ENCODE data around the gene UBXN2A. TPM values are rescaled to one million over a fixed set of nuclear protein-coding genes. Genes with fewer than 3 reads are reported as not detected.

Gene UBXN2A
- total RNA-seq, 2 experiments from 2014 or later = 13.0 to 14.3 TPM

- ChIA-PET CTCF (interaction anchor here (2.6 kb wide), 1 partner anchor 10 kb away, joined by 11 read pairs; the partner anchor contains the start of gene ATAD2B), POLR2A (interaction anchor here (2.7 kb wide), 1 partner anchor 9 kb away, joined by 15 read pairs; the partner anchor contains the start of gene ATAD2B)
- no peaks in the 10 kb centered on the region for H3K9me3 Mint-ChIP-seq (ENCODE audit: insufficient read depth)
- peak; percentile 74 for ATAC-seq
- peaks cover 35% of the 10 kb centered on the region for H3K4me1 Mint-ChIP-seq (ENCODE audit: low read depth)
- H3K36me3 Mint-ChIP-seq (ENCODE audit: low read depth) = peaks cover 8% of the 10 kb centered on the region
- no peaks in the 10 kb centered on the region for H3K27me3 Mint-ChIP-seq (ENCODE audit: low read depth)
- peak; percentile 35 for DNase-seq
- peak overlapping the region; percentile 68 for H3K27ac Mint-ChIP-seq
- H3K4me3 Mint-ChIP-seq = no peak overlapping the region
Measured at GRCh38 chr2:23916727-23917405, 23.4 kb upstream of the UBXN2A start.

DNA sequence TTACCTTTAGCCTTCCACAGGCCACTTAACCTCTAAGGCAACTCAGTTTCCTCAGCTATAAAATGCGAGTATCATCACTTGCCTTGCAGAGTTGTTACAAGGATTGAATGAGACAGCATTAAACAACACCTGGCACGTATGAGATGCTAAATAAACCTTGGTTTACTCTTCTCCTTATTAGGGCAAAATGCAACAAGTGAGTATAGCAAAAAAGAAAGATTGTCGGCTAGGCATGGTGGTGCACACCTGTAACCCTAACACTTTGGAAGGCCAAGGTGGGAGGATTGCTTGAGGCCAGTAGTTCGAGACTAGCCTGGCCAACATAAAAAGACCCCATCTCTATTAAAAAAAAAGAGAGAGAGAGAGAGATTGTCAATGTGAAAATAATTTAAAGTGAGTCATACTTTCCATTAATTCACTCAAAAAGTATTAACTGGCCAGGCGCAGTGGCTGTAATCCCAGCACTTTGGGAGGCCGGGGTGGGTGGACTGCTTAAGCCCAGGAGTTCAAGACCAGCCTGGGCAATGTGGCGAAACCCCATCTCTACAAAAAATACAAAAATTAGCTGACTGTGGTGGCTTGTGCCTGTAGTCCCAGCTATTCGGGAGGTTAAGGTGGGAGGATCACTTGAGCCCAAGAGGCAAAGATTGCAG, 21.3 kb upstream of the UBXN2A start:
- CTCF ChIA-PET = interaction anchor here (2.6 kb wide), 1 partner anchor 8 kb away, joined by 11 read pairs; the partner anchor contains the start of gene ATAD2B
- no peak overlapping the region for H3K4me3 Mint-ChIP-seq

DNA sequence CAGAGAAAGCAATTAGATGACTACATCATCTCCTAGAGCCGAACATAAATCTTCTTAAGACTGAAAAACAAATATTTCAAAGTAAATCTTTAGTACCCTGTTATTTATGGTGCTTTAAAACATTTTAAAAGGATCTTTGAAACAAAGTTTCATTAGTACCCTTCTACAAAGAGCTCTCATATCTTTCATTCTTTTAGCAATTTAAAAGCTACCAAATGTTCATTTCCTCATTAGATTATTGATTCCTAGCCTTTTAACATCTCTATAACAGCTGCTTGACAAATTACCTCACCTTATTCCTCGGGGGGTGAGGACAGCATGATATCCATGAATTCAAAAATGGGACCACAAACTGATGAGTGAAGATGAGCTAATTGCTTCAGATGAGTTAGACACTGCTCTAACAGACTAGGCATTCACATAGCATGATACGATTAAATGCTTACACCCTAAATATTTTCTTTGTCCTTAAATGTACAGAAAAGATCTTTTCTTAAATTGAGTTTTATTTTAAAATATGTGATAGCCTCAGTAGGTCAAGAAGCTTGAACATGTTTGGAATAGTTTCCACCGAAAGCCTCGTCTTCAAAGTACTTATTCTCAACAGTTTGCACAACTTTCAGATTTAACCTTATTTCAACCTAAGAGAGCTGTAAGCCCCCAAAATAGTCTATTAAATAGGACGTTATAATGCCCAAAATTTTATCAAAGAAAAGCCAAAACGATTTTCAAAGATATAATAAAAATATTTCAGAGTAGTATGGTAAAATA, 15.5 kb upstream of the UBXN2A start:
- ChIA-PET CTCF (interaction anchor here (1.2 to 5.2 kb wide), 10 partner anchors 15 to 158 kb away, joined by 3 to 83 read pairs (median 11); partner anchors contain the start of genes SF3B6, TP53I3, UBXN2A and WDCP), POLR2A (interaction anchor here (3.0 to 4.3 kb wide), 6 partner anchors 7 to 159 kb away, joined by 15 to 145 read pairs (median 23); partner anchors contain the start of genes SF3B6, TP53I3, UBXN2A and WDCP)
- H3K36me3 Mint-ChIP-seq (ENCODE audit: low read depth) = peaks cover 9% of the 10 kb centered on the region
- ATAC-seq (no peak), DNase-seq (no peak)
- H3K4me3 Mint-ChIP-seq = peak overlapping the region; percentile 98
- no peaks in the 10 kb centered on the region for H3K27me3 Mint-ChIP-seq (ENCODE audit: low read depth)
- H3K27ac Mint-ChIP-seq = peak overlapping the region; percentile 99
- H3K9me3 Mint-ChIP-seq (ENCODE audit: insufficient read depth) = no peaks in the 10 kb centered on the region
- peaks cover 49% of the 10 kb centered on the region for H3K4me1 Mint-ChIP-seq (ENCODE audit: low read depth)

More for the DNA sequence above, 21.3 kb upstream of the UBXN2A start:
- Mint-ChIP-seq H3K27ac (no peak overlapping the region), H3K27me3 (ENCODE audit: low read depth) (no peaks in the 10 kb centered on the region), H3K9me3 (ENCODE audit: insufficient read depth) (no peaks in the 10 kb centered on the region), H3K36me3 (ENCODE audit: low read depth) (peaks cover 4% of the 10 kb centered on the region), H3K4me1 (ENCODE audit: low read depth) (peaks cover 47% of the 10 kb centered on the region)
- POLR2A ChIA-PET = interaction anchor here (0.6 to 2.7 kb wide), 2 partner anchors 7 to 258 kb away, joined by 3 to 15 read pairs; partner anchors contain the start of gene ATAD2B
- ATAC-seq (no peak), DNase-seq (no peak)

- peak; percentile 61 for ATAC-seq
- peaks cover 40% of the 10 kb centered on the region for H3K4me1 Mint-ChIP-seq (ENCODE audit: low read depth)
- peaks cover 12% of the 10 kb centered on the region for H3K36me3 Mint-ChIP-seq (ENCODE audit: low read depth)
- no peaks in the 10 kb centered on the region for H3K9me3 Mint-ChIP-seq (ENCODE audit: insufficient read depth)
- peak overlapping the region; percentile 98 for H3K4me3 Mint-ChIP-seq
- H3K27me3 Mint-ChIP-seq (ENCODE audit: low read depth) = no peaks in the 10 kb centered on the region
- DNase-seq = peak; percentile 81
- peak overlapping the region; percentile 99 for H3K27ac Mint-ChIP-seq
- CTCF ChIA-PET = interaction anchor here (0.8 to 5.2 kb wide), 22 partner anchors 8 to 157 kb away, joined by 3 to 83 read pairs (median 8); partner anchors contain the start of genes SF3B6, TP53I3, UBXN2A and WDCP
- POLR2A ChIA-PET = interaction anchor here (0.6 to 4.3 kb wide), 18 partner anchors 8 to 158 kb away, joined by 3 to 145 read pairs (median 7); partner anchors contain the start of genes SF3B6, TP53I3, UBXN2A and WDCP
Measured at GRCh38 chr2:23925702-23926289, 14.5 kb upstream of the UBXN2A start.

DNA sequence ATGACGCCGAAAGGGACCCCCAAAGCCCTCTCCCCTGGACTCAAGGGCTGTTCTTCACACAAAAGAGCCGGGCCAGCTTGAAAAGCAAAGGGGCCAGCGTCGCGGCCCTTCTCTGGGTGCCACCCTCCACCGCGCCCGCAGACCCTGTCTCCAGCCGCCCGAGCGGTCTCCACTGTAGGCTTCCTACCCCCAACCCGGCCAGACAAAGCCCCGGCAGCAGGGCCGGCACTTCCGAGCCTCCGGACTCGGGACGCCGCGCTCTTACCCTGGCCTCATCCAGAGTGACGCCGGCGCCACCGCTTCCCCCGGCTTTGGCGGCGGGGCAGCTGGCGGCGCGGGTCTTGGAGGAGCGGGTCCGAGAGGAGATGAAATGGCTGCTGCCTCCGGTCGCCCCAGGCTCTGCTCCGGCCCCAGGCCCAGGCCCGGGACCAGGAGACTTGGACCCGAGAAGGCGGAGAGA, 13.9 kb upstream of the UBXN2A start:
- CTCF ChIA-PET = interaction anchor here (0.8 to 5.2 kb wide), 37 partner anchors 8 to 1436 kb away, joined by 3 to 83 read pairs (median 5); partner anchors contain the start of genes FKBP1B, SF3B6, TP53I3 and UBXN2A
- DNase-seq = no peak
- no peaks in the 10 kb centered on the region for H3K27me3 Mint-ChIP-seq (ENCODE audit: low read depth)
- peak; percentile 32 for ATAC-seq
- POLR2A ChIA-PET = interaction anchor here (0.5 to 4.3 kb wide), 26 partner anchors 8 to 1387 kb away, joined by 3 to 145 read pairs (median 6); partner anchors contain the start of genes FKBP1B, SF3B6, TP53I3 and UBXN2A
- H3K4me3 Mint-ChIP-seq = peak overlapping the region; percentile 98
- H3K36me3 Mint-ChIP-seq (ENCODE audit: low read depth) = peaks cover 12% of the 10 kb centered on the region
- no peaks in the 10 kb centered on the region for H3K9me3 Mint-ChIP-seq (ENCODE audit: insufficient read depth)
- H3K27ac Mint-ChIP-seq = peak overlapping the region; percentile 99
- peaks cover 40% of the 10 kb centered on the region for H3K4me1 Mint-ChIP-seq (ENCODE audit: low read depth)

- Mint-ChIP-seq H3K36me3 (ENCODE audit: low read depth) (peaks cover 12% of the 10 kb centered on the region), H3K27ac (peak within 1 kb of the TSS; percentile 99), H3K4me3 (peak within 1 kb of the TSS; percentile 98), H3K9me3 (ENCODE audit: insufficient read depth) (no peaks in the 10 kb centered on the region), H3K27me3 (ENCODE audit: low read depth) (no peaks in the 10 kb centered on the region), H3K4me1 (ENCODE audit: low read depth) (peaks cover 39% of the 10 kb centered on the region)
- ATAC-seq (peak; percentile 89), DNase-seq (peak; percentile 94)
- CTCF ChIA-PET = interaction anchor here (0.7 to 5.2 kb wide), 41 partner anchors 9 to 1435 kb away, joined by 3 to 83 read pairs (median 5); partner anchors contain the start of genes FKBP1B, MFSD2B, SF3B6 and TP53I3
- POLR2A ChIA-PET = interaction anchor here (0.5 to 4.3 kb wide), 35 partner anchors 9 to 1386 kb away, joined by 3 to 145 read pairs (median 4); partner anchors contain the start of genes FKBP1B, ITSN2, SF3B6 and TP53I3
Measured at GRCh38 chr2:23926750-23927571, 13.3 kb upstream of the UBXN2A start, which contains the start of gene ATAD2B. ATAD2B (minus strand) TSS chr2:23927123; CDS start chr2:23926770, 353 bp downstream.

DNA sequence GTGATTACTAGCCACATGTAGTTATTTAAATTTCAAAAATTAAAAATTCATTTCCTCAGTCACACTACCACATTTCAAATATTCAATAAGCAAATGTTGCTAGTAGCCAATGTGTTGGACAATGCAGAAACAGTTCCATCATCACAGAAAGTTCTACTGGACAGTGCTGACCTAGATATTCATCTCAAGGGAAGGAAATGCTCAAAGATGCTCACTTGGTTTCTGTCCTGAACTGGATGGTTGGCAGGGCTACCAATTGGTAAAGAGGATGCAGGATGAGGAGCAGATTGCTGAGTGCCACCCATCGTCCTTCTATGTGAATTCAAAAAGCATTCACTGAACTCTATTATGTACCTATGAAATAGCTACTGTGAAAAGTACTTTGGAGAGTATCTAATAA, 6.0 kb upstream of the UBXN2A start:
- H3K27ac Mint-ChIP-seq = no peak overlapping the region
- H3K4me3 Mint-ChIP-seq = no peak overlapping the region
- no peak for DNase-seq

DNA sequence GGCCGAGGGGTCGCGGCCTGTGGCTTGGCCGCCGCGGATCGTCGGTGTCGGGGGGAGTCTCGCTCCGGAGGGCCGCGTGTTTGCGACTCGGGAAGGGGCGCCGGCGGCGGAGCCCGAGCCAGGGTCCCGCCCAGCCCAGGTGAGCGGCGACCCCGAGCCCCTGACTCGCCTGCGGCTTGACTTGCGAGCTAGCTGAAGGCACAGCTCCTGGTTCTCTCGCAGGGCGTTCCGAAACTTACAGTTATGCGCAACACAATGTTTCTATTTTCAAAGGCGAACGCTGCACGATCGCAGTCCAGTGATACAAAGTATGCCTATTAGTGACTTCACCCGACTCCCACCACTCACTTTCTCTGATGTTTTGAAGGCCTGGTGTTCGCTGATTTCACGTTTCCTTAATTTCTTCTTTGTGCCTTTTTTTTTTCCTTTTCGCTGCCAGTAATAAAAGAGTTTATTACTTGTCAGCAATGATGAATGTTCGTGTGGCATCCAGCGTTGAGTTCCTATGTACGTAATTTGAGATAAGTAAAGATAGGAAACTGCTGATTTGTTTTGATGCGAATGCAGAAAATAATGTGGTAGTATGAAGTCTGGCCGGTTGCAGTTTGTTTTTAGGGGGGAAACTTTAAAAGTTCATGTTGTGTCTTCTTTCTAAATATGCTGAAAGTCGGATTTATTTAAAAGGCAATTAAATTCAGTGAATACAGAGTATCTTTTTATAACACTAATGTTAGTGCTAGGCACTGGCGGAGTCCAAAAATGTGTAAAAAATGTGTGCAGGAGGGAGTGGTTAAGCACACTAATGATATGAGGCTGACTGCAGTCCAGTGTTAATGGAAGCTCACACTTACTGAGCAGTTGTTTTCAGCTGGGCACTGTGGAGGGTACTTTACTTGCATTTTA, 706 bp downstream of the UBXN2A start:
- H3K4me1 Mint-ChIP-seq (ENCODE audit: low read depth) = peaks cover 26% of the 10 kb centered on the region
- peaks cover 9% of the 10 kb centered on the region for H3K27me3 Mint-ChIP-seq (ENCODE audit: low read depth)
- ATAC-seq = peak; percentile 65
- H3K36me3 Mint-ChIP-seq (ENCODE audit: low read depth) = peaks cover 7% of the 10 kb centered on the region
- CTCF ChIA-PET = interaction anchor here (0.9 to 3.6 kb wide), 8 partner anchors 14 to 144 kb away, joined by 3 to 48 read pairs (median 6); partner anchors contain the start of genes ATAD2B, SF3B6 and TP53I3
- POLR2A ChIA-PET = interaction anchor here (0.6 to 5.8 kb wide), 10 partner anchors 13 to 1196 kb away, joined by 3 to 145 read pairs (median 3); partner anchors contain the start of genes ATAD2B, SF3B6 and WDCP
- peak; percentile 58 for DNase-seq
- peak overlapping the region; percentile 86 for H3K4me3 Mint-ChIP-seq
- H3K9me3 Mint-ChIP-seq (ENCODE audit: insufficient read depth) = no peaks in the 10 kb centered on the region
- H3K27ac Mint-ChIP-seq = peak overlapping the region; percentile 83

More for the DNA sequence above, 6.0 kb upstream of the UBXN2A start:
- Mint-ChIP-seq H3K9me3 (ENCODE audit: insufficient read depth) (no peaks in the 10 kb centered on the region), H3K36me3 (ENCODE audit: low read depth) (peaks cover 2% of the 10 kb centered on the region), H3K27me3 (ENCODE audit: low read depth) (peaks cover 5% of the 10 kb centered on the region), H3K4me1 (ENCODE audit: low read depth) (peaks cover 7% of the 10 kb centered on the region)
- no peak for ATAC-seq
- ChIA-PET CTCF (no interaction called here), POLR2A (interaction anchor here (0.6 kb wide), 1 partner anchor 15 kb away, joined by 4 read pairs; no protein-coding TSS in a partner anchor)

DNA sequence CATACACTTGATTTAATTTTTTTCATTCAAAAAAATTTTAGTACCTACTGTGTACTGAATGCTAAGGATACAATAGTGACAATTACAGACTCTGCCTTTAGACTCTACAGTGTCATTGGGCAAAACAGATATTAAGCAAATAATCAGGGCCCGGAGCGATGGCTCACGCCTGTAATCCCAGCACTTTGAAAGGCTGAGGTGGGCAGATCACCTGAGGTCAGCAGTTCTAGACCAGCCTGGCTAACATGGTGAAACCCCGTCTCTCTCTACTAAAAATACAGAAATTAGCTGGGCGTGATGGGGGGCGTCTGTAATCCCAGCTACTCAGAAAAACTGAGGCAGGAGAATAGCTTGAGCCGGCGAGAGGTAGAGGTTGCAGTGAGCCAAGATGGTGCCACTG, 1.4 kb downstream of the UBXN2A start:
- H3K27ac Mint-ChIP-seq = no peak overlapping the region
- CTCF ChIA-PET = interaction anchor here (1.0 to 1.6 kb wide), 3 partner anchors 15 to 143 kb away, joined by 3 to 8 read pairs (median 5); partner anchors contain the start of genes ATAD2B and TP53I3

More for the DNA sequence above, 1.4 kb downstream of the UBXN2A start:
- H3K4me1 Mint-ChIP-seq (ENCODE audit: low read depth) = peaks cover 26% of the 10 kb centered on the region
- POLR2A ChIA-PET = interaction anchor here (0.6 to 5.8 kb wide), 2 partner anchors 15 to 1196 kb away, joined by 3 to 145 read pairs; partner anchors contain the start of gene ATAD2B
- peaks cover 9% of the 10 kb centered on the region for H3K27me3 Mint-ChIP-seq (ENCODE audit: low read depth)
- DNase-seq = no peak
- ATAC-seq = no peak
- H3K9me3 Mint-ChIP-seq (ENCODE audit: insufficient read depth) = no peaks in the 10 kb centered on the region
- peaks cover 7% of the 10 kb centered on the region for H3K36me3 Mint-ChIP-seq (ENCODE audit: low read depth)
- H3K4me3 Mint-ChIP-seq = peak overlapping the region; percentile 17

Measured in activated CD8-positive, alpha-beta T cell treated with anti-CD3 and anti-CD28 coated beads, Interleukin-2, amount 10 ng/mL, durations not matched to agents 7 days and 5 days (primary cell).